GM13977 (cell line): ENCODE measurements around the gene WDR4.
"Not testable (repeated sequence)": the region's sequence is repeated elsewhere in the genome, so short reads cannot be mapped to it uniquely, and the experiment has no call there.

Source experiments
- DNase-seq: peaks from one replicate; pipeline ENCODE4 v3.0.0; 2012; ENCODE audit warnings: low spot score
- in situ Hi-C: fragments of 300-500 bp; cut with MboI; formaldehyde crosslinking; loops from one replicate; pipeline ENCODE4 v1.12.0; 2022; ENCODE audit warnings: low sequenced_read_pairs, low pct_unique_long_range_greater_than_20kb, mixed read lengths, inconsistent platforms; ENCODE audit not compliant: unreplicated experiment
- TF ChIP-seq, protein P1 (sequence below): IDR thresholded peaks from 2 replicates; pipeline ENCODE4 v1.5.1; 2012; ENCODE audit warnings: mild to moderate bottlenecking, control low read depth; ENCODE audit not compliant: insufficient read depth; ENCODE audit errors: extremely low read depth, missing control alignments

WDR4 gene

DNA sequence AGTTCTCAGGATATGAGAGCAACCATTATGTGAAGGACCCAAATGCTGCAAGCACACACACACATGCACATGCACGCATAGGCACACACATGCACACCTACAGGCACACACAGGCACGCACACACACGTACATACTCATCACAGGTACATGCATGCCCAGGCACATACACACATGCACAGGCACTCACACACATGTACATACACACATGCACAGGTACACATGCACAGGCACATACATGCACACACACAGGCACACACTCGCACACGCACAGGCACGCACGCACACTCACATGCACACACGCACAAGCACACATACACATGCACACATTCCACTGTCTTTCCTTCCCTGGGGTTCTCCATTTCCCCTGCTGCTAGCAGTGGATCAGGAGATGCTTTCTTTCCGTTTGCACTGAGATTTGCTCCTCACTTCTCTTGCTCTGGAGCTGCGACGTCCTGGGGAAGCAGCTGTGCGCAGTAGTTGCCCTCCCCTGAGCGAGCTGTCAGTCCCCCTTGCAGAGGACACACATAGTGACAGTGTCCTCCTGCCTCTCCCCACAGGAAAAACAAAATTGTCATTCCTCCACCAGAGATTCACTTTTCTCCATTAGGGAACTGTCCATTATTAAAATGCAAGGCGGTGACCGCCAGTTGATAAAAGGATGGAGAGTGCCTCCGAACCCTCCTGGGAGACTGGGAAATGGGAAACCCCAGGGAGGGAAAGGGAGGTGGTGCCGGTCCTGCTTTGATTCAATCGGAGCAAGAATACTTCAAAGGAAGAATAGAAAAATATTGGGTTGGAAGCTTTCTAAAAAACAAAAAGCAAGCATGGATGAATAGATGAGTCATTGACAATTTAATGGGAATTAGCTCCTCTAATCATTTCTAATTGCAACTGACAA is 69.5 kb downstream of the WDR4 start:
- TF ChIP-seq, protein P1, sequence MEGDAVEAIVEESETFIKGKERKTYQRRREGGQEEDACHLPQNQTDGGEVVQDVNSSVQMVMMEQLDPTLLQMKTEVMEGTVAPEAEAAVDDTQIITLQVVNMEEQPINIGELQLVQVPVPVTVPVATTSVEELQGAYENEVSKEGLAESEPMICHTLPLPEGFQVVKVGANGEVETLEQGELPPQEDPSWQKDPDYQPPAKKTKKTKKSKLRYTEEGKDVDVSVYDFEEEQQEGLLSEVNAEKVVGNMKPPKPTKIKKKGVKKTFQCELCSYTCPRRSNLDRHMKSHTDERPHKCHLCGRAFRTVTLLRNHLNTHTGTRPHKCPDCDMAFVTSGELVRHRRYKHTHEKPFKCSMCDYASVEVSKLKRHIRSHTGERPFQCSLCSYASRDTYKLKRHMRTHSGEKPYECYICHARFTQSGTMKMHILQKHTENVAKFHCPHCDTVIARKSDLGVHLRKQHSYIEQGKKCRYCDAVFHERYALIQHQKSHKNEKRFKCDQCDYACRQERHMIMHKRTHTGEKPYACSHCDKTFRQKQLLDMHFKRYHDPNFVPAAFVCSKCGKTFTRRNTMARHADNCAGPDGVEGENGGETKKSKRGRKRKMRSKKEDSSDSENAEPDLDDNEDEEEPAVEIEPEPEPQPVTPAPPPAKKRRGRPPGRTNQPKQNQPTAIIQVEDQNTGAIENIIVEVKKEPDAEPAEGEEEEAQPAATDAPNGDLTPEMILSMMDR, result no peak
- DNase-seq, result no peak
- in situ Hi-C loops, result loop anchor here (10.0 to 25.0 kb wide), 2 partner anchors 55 to 473 kb away; no protein-coding TSS in a partner anchor

DNA sequence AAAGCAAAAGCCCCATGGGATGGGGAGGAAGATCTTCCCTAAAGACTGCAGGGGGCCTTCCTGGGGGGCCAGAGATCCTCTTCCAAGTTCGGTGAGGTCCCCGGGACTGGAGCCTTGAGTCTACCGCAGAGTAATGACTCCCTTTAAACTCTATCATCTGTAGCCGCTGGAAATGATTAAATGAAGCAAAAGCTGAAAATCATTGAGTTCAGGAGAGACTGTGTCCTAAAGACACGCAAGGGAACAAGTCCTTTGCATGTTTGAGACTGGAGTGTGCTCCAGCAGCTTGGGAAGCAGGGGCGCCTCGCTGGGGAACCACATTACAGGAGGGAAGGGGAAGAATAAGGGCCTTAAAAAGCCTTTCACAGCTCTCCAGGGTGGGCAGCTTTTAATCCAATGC is 70.2 kb downstream of the WDR4 start:
- no peak for DNase-seq
- TF ChIP-seq, protein P1, result no peak
- in situ Hi-C loops, result loop anchor here (10.0 to 25.0 kb wide), 2 partner anchors 56 to 472 kb away; no protein-coding TSS in a partner anchor

DNA sequence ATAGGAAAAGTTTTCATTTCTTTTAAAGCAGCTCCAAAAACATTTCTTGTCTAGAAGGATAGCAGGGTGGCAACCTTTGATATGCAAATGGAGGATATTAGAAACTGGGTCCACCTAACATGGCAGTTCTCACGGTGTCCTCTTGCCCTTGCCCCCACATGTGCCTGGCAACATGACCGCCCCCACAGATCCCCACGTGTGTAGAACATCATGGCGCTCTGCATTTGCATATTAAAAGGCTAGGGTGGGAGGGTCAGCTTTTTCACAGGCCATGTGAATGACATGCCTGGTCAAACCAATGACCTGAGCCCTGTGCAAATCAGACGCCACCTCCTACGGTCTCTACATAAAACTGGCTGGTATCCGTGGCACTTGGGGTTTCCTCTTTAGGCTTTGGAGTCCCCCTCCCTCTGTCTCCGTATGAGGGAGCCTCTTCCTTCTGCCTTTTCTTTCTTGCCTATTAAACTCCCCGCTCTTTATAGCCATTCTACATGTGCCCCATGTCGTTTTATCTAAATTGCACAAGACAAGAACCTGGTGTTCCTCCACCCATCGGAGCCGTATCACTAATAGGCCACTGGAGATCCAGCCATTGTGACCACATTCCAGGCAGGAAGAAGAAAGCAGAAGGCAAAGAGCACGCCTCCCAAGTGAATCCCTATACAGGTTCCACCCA is 71.3 kb downstream of the WDR4 start:
- DNase-seq, result no peak
- TF ChIP-seq, protein P1, result no peak
- in situ Hi-C loops, result loop anchor here (10.0 to 25.0 kb wide), 2 partner anchors 57 to 471 kb away; no protein-coding TSS in a partner anchor

DNA sequence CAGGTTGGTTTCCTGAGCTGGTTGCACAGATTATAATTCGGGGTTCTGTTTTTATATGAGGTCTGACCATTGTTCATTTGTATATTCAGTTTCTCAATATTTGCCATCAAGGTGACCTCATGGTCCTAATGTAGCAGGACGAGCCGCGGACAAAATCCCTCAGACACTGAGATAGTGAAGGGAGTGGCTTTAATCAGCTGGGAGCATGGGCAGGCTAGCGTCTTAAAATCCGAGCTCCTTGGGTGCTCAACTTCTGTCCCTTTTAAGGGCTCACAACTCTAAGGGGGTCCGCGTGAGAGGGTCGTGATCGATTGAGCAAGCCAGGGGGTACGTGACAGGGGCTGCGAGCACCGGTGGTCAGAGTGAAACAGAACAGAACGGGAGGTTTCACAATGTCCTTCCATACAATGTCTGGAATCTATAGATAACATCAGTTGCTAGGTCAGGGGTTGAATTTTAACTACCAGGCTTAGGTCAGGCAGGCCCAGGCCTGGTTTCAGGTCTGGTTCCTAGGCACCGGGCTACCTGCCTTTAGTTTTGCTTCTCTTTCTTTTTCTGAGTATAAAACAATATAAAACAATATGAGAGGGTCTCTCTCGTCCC is 71.9 kb downstream of the WDR4 start:
- not testable (repeated sequence) for DNase-seq
- in situ Hi-C loops, result loop anchor here (10.0 to 25.0 kb wide), 2 partner anchors 57 to 470 kb away; no protein-coding TSS in a partner anchor

DNA sequence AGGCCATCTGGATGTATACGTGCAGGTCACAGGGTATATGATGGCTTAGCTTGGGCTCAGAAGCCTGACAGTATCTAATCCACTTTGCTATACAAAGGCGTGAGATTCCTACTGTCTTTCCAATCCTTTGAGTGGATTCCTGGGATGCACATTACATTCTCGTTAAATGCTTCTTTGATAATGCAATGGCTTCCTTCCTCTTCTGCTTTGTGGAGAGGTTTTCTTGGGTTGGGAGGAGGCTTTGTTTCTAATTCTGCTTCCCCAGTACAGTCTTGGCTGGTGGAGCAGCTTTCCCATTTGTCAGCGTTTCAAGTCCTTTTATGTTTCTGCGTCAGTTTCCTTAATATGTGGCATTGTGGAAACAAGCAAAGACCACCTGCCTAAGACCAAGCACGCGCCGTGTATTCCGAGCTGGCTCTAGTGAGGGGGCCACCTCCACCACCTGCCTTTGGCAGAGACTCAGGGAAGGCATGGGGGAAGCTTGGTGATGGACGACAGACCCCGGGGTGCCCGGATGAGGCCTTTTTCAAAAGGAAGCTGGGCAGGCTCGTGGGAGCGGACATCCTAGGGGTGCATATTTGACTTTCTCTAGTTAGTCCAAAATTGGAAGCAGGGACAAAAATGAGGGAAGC is 72.7 kb downstream of the WDR4 start:
- TF ChIP-seq, protein P1, result no peak
- DNase-seq, result no peak
- in situ Hi-C loops, result loop anchor here (10.0 to 25.0 kb wide), 2 partner anchors 58 to 469 kb away; no protein-coding TSS in a partner anchor

DNA sequence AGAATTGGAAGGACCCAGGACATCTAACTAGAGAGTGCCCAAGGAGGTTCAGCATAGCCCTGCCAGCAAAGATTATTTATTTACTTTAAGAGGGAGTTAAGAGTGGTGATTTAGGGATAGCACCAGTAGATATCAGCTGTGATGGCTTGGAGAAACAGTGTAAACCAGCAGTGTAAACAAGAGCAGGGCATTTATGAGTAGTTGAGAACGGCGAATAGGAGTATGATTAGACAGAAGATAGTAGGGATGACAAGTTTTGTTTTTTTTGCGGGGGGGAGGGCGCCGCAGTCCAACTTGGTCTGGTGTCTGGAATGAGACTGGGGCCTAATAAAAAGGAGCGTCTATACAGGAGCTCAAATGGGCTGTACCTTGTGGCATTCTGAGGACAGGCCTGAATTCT is 77.7 kb downstream of the WDR4 start:
- in situ Hi-C loops, result loop anchor here (10.0 to 25.0 kb wide), 2 partner anchors 63 to 464 kb away; no protein-coding TSS in a partner anchor

DNA sequence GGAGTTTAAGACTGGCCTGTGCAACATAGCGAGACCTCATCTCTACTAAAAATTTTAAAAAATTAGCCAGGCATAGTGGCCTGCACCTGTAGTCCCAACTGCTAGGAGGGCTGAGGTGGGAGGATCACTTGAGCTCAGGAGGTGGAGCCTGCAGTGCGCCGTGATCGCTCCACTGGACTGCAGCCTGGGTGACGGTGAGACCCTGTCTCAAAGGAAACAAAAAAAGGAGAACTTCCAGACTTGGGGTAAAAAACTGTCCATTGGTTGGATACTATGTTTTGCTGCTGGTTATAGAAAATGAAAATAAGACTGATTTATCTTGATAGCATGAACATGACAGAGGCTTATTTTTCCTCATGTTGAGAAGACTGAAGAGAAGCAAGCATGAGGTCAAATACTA is 79.4 kb downstream of the WDR4 start:
- in situ Hi-C loops, result loop anchor here (10.0 to 25.0 kb wide), 2 partner anchors 65 to 463 kb away; no protein-coding TSS in a partner anchor
- DNase-seq, result no peak
- TF ChIP-seq, protein P1, result no peak

More for the DNA sequence above, 77.7 kb downstream of the WDR4 start:
- not testable (repeated sequence) for DNase-seq
